Activated CD4-positive, alpha-beta T cell treated with anti-CD3 and anti-CD28 coated beads, Interleukin-2, Interleukin-4, amounts not matched to agents 100 ng/mL and 50 ng/mL, durations not matched to agents 16 hours and 8 hours (primary cell): ENCODE results near the gene NRTN.
"Not testable (repeated sequence)": the region's sequence is repeated elsewhere in the genome, so short reads cannot be mapped to it uniquely, and the experiment has no call there.

Source experiments
- DNase-seq: peaks from one replicate; pipeline ENCODE4 v3.0.0-alpha.2; 2020; ENCODE audit warnings: low spot score

The NRTN gene

GRCh38 chr19:5867201-5868136 lies 62.6 kb downstream of the NRTN start:
- DNase-seq: no peak

GRCh38 chr19:5870986-5871394 lies 66.1 kb downstream of the NRTN start:
- DNase-seq: no peak

GRCh38 chr19:5873617-5874199 lies 68.8 kb downstream of the NRTN start:
- no peak for DNase-seq

DNA sequence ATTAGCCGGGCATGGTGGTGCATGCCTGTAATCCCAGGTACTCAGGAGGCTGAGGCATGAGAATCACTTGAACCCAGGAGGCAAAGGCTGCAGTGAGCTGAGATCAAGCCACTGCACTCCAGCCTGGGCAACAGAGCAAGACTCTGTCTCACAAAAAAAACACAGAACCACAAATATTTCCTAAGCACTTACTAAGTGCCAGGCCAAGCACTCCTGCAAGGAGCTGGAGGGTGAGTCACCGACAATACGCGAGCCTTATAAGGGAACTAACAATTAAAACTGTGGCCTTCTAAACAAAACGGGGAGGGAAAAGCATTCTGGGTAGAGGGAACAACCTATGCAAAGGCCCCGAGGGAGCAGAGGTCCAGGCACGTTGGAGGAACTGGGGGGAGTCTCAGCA lies 69.6 kb downstream of the NRTN start:
- not testable (repeated sequence) for DNase-seq

GRCh38 chr19:5877427-5877826 lies 72.6 kb downstream of the NRTN start:
- no peak for DNase-seq

GRCh38 chr19:5877882-5878281 lies 73.0 kb downstream of the NRTN start:
- no peak for DNase-seq
